GM18519 (cell line): ENCODE data around the gene P3H3.

Experiments used
- ATAC-seq: cut with Tn5 transposase; IDR thresholded peaks from one replicate; pipeline ENCODE4 v1.9.1; 2021; ENCODE audit warnings: mild to moderate bottlenecking, moderate library complexity; ENCODE audit not compliant: unreplicated experiment, low FRiP score

The P3H3 gene

DNA sequence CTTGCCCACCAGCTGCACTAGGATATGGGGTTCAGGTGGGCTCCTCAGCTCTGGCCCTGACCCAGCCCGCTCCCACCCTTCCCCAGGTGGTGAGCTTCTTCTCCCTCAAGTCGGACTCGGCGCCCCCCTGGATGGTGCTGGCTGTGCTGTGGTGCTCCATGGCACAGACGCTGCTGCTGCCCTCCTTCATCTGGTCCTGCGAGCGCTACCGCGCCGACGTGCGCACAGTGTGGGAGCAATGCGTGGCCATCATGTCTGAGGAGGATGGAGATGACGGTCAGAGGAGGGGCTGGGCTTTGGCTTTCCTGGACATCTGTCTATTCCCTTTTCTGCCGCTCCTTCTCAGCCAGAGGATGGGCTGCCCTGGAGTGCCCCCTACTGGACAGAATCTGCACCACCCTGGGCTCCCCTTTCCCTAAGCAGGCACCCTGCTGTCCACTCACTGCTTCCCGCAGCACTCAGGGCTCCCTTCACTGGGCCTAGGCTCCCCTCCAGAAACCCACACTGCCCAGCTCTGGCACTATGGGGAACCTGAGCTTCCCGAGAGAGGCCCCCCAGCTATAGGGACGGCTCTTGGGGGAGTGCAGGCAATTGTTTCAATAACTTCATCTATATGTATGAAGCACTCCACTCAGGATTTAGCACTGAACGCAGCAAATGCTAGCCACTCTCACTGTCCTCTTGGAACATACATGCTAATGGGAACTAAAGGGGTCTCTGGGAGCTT is 2.6 kb upstream of the P3H3 start:
- ATAC-seq: no peak

DNA sequence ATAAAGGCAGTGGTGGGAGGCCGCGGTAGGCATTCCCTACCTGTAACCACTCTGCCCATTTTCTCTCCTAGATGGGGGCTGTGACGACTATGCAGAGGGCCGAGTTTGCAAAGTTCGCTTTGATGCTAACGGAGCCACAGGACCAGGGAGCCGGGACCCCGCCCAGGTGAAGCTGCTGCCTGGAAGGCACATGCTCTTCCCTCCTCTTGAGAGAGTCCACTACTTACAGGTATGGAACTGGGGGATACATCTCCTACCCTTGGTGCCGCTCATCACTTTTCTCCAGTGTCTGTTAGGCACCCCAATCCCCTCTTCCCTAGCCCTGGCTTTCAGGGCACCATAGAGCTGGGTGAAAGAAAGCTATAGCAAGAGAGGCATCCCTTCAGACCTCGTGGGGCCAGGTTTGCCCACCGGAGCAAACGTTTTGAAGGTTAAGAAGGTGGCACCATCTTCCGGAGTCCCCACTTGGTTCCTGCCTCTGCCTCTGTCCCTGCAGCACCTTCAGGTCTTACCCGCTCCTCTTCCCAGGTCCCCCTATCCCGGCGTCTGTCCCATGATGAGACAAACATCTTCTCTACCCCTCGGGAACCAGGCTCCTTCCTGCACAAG is 2.0 kb upstream of the P3H3 start:
- no peak for ATAC-seq

DNA sequence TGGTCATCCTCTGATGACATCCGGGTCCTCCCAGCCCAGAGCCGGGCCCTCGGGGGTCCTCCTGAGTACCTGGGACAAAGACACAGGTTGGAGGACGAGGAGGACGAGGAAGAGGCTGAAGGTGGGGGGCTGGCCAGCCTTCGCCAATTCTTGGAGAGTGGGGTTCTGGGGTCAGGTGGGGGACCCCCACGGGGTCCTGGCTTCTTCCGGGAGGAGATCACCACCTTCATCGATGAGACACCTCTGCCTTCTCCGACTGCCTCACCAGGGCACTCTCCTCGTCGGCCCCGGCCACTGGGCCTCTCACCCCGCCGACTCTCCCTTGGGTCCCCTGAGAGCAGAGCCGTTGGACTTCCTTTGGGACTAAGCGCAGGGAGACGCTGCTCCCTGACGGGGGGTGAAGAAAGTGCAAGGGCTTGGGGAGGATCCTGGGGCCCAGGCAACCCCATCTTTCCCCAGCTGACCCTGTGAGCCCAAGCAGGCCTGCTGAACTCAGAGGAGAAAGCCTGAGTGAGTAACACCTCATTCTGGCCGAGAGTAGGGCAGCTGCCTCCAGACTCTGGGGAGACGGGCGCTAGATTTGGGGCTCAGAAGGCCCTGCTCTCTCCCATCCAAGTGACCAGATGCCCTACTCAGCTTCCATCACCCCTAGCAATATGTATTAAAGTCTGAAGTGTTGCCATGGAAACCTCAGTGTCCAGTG is 1.3 kb upstream of the P3H3 start:
- ATAC-seq: no peak

DNA sequence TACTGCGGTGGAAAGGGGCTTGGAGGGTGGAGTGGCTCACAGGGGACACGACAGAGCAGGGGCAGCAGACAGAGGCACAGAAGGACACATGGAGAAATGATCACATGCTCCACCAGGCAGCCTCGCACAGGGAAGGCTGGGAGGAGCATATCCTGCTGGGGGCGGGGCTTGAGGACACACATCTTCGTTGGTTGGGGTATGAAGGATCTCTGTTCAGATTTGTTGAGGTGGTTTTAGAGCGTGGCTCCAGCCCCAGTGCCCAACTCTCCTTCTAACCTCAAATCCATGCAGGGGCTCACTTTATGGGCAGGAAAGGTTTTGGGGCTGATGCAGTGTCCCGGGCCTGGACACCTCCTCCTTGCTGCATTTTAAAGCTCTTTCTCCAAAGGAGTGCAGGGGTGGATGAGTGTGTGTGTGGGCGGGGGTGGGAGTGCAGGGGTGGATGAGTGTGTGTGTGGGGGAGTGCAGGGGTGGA is 733 bp upstream of the P3H3 start:
- no peak for ATAC-seq

DNA sequence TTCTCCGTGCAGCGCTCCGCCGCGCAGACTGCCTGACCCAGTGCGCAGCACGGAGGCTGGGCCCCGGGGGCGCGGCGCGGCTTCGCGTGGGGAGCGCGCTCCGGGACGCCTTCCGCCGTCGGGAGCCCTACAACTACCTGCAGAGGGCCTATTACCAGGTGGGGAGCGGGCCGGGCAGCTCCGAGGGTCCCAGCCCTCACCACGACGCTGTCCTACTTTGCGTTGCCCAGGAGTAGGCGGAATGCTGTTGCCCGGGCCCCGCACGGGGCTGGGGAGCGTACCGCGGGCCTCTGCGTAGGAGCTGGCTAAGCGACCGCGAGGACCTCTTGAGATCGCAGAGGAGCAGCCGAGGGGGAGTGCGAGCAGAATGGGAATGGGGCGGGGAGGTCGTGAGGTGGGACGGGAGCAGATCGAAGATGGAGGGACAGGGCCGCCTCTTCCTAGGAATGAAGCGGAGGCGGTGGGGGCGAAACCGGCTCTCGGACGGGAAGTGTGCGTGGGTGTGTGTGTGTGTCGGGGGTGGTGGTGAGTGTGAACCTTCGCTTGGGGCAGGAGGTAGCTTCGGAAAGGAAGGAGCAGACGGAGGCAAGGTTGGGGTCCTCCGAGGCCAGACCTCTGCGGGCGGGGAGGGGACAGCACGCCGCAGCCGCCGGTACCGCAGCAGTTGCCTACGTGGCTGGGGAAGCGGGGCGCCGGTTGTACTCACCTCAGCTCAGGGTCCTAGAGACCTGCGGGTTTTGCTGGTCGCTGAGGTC is 751 bp downstream of the P3H3 start:
- ATAC-seq: no peak

DNA sequence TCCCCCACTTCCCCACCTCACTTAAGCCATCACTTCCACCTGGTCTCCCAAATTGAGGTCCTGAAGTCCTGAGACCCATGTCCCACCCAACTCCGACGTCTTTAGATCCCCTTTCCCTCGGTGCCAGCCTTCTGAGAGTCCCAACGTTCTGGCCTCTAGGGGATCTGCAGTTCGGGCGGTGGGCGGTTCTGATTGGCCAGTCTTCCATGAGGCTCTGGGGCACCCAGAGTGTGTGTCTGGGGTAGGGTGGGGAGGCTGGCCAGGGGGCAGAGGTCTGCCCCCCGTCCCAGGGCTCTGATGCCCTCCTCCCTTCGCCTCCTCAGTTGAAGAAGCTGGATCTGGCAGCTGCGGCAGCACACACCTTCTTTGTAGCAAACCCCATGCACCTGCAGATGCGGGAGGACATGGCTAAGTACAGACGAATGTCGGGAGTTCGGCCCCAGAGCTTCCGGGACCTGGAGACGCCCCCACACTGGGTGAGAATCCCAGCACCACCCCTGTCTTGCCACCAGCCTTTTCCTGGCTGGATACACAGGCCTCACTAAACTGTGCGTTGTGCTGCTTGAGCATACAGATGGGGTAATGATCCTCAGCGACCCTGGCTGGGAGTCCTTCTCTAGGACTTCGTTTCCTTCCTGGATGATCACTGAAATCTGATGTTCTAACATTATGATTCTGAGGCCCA is 1.5 kb downstream of the P3H3 start:
- ATAC-seq: no peak

DNA sequence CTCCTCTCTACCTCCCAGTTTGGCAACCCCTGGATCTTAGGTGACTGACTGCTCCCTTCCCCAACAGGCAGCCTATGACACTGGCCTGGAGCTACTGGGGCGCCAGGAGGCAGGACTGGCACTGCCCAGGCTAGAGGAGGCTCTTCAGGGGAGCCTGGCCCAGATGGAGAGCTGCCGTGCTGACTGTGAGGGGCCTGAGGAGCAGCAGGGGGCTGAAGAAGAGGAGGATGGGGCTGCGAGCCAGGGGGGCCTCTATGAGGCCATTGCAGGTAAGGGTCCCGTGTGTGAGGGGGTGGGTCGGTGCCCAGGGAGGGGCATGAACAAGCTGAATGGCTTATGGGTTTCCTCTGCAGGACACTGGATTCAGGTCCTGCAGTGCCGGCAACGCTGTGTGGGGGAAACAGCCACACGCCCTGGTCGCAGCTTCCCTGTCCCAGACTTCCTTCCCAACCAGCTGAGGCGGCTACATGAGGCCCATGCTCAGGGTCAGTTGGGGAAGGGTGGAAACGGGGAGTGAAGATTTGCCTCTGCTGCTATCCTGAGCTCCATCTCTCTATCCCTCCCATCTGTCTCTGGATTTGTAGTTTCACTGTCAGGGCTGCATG is 2.2 kb downstream of the P3H3 start:
- ATAC-seq: no peak

DNA sequence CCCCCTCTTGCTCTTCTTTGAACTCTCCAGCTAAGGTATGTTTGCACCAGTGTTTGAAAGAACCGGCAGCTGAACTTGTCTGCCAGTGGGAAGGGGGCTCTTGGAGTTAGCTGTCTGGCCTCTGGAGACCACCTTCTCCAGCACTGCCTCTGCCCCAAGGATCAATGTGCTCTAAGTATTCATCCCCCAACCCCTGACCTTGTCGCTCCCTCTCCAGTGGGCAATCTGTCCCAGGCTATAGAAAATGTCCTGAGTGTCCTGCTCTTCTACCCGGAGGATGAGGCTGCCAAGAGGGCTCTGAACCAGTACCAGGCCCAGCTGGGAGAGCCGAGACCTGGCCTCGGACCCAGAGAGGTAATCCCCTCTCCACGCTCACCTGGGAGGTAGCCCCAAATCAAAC is 2.8 kb downstream of the P3H3 start:
- no peak for ATAC-seq

DNA sequence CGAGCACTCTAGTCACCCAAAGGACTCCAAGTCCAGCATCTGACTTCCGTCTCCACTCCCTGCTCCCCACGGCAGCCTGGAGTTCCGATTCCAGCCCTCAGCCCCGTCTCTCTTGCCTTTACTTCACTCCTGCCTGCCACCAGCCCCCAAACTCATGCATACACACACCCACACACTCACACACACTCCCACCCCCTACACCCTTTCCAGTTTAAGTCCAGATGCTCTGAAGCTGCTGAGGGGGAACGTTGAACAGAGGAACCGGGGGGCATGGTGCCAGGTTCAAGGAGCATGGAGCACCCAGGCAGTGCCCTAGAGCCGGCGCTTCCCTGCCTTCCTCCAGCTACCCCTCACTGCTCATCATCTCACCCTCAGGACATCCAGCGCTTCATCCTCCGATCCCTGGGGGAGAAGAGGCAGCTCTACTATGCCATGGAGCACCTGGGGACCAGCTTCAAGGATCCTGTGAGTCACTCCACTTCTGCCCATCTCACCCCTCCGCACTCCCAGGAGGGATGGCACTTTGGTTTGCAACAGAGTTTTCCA is 3.3 kb downstream of the P3H3 start:
- ATAC-seq: no peak

DNA sequence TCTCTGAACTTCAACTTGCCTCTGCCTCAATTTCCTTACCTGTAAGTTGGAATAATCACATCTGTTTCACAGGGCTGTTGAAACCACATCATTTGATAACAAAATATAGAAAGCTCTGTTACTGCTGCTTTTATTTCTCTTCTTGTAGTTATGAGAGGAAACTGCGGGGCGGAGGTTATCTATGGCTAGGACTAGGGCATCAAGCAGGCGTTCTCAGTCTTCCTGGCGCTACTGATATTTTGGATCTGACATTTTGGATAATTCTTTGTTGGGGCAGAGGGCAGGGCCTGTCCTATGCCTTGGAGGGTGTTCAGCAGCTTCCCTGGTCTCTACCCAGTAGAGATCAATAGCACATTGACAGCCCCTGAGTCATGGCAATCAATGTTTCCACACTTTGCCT is 3.9 kb downstream of the P3H3 start:
- no peak for ATAC-seq

DNA sequence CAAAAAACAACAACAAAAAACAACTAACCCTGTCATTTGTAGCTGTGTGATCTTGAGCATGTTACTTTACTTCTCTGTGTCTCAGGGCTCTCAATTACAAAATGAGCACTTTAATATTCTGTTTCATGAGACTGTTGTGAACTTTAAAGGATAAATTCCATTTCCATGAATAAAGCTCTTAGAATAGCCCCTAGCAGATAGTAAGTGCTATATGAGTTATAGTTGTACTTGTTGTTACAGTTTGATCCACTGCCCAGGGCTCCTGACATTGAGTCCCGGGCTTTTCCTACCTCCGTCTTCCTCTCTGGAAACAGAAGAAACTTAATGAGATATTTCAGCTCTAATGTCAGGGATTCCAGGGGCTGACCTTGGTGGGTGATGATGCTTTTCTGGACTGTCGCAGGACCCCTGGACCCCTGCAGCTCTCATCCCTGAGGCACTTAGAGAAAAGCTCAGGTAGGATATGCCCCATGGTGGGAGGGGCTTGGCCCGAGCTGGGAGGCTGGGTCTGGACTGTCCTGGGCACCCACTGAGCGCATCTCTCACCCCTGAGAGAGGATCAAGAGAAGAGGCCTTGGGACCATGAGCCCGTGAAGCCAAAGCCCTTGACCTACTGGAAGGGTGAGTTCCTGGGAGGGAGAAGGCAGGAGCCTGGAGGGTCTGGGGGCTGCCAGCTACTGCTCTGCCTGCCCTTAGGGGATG is 5.1 kb downstream of the P3H3 start:
- no peak for ATAC-seq

DNA sequence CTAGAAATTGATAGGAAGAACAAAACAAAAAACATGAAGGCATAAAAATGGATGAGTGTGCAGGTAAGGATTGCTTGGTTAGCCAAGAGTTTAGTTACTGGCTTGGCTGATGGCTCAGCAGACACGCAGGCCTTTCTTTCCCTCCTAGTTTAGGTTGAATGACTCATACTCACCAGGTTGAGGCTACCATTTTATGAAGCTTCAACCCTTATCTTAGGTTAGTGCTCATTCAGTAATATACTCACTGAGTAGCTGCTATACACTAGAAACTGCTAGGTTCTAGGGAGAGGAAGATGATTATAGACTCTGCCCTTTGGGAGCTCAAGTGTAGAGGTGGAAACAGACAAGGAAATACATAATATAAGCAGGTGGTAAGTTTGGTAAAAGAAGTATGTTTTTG is 6.0 kb downstream of the P3H3 start:
- no peak for ATAC-seq

DNA sequence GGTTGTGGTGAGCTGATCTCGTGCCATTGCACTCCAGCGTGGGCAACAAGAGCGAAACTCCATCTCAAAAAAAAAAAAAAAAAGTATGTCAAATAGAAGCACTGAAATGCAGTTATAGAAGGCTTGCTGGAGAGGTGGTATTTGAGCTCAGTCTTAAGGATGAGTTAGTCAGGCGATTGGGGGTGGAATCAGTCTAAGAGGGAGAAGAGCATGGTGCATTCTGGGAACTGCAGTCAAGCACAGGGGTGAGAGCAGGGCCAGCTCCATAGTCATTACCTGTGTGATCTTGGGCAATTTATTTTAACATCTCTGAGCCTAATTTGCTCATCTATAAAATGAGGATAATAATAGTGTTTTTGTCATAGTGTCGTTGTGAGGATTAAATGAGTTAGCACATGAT is 6.7 kb downstream of the P3H3 start:
- ATAC-seq: no peak

DNA sequence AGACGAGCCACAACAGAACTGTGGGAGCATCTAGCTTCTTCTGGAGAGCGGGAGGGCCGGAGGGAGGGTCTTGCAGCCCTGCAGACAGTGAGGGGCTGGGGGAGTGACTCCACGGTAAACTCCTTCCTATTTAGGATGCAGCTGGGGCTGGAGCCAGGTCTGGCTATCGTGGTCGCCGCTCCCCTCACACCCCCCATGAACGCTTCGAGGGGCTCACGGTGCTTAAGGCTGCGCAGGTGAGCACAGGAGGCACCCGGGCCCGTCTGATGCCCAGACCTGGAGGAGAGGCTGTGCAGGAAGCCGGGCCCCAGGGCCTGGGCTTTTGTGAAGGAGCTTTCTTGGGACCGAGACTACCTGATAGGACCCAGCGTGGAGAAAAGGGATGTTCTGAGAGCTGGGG is 8.6 kb downstream of the P3H3 start:
- no peak for ATAC-seq

DNA sequence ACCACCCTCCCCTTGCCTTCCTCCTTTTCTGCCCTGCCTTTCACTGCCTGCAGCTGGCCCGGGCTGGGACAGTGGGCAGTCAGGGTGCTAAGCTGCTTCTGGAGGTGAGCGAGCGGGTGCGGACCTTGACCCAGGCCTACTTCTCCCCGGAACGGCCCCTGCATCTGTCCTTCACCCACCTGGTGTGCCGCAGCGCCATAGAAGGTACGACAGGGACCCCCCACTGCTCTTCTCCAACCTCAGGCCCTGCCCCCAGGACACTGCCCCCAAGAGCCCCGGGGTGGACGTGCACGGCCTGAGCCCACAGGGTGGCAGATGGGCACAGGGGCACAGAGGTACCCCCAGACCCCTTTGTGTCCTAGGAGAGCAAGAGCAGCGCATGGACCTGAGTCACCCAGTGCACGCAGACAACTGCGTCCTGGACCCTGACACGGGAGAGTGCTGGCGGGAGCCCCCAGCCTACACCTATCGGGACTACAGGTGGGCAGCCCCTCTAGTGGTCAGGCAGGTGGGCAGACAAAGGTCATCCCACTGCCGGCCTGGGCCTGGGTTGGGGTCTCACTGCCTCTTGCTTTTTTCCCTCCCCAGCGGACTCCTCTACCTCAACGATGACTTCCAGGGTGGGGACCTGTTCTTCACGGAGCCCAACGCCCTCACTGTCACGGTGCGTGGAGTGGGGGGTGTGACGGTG is 9.3 kb downstream of the P3H3 start:
- no peak for ATAC-seq

DNA sequence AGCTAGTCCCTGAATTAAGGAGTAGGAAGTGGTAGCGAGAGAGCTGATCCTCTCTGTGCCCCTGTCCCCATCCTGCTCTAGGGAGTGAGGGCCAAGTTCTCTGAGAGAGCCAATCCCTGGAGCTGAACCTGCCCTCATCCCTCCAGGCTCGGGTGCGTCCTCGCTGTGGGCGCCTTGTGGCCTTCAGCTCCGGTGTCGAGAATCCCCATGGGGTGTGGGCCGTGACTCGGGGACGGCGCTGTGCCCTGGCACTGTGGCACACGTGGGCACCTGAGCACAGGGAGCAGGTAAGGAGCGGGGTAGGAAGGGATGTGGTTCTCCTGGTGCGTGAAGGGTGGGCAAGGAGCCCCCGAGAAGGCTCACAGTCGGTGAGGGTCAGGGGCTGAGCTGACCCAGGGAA is 10.6 kb downstream of the P3H3 start:
- ATAC-seq: no peak

DNA sequence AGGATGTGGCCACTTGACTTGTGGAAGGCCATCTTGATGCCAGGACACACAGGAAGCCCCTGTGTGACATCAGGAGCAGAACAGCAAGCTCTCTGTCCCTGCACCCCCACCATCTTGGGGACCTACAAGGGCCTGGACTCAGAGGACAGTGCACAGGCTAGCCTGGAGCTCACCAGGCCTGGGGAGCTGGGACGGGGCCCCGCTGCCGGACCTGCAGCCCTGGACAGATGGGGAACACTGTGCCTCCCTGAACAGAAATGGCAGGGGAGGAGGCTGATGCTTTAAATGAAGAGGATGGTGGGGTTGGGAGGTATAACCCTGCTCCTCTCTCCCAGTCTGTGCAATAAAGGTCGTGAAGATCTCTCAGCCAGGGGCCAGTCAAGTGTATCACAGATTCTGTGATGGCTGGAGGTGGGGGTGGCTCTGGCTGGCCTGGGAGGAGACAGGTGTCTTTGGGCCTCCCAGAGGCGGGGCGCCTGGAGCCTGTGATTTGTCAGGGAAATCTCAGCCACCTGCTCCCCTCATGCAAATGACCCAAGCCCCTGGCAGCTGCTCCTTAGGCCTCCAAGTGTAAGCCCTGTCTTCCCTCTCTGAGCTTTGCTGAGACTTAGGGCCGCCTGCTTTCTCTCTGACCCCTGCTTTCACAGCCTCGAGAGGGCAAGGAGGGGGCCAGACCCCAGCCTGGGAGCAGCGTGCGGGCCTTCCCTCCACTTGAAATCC is 11.4 kb downstream of the P3H3 start:
- ATAC-seq: peak; percentile 62

DNA sequence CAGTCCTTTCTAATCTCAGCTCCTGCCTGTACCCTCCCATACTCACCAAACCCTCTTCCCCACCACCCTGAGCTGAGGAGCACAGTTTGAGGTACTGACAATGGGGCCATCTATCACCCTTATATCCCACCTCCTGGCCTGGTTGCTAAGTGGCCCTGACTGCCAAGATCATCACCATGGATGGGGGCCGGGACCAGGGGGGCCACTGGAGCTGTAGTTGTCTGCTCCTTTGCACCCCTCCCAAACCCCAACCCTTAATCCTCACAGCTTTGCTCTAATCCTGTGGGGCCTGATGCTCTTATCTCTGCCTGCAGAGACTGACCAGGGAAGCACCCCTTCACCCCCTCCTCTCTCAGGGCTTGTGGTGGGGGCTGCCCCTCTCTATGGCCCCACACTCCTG is 12.1 kb downstream of the P3H3 start:
- ATAC-seq: no peak
